NCI-H1417 (cell line): Measurements from ENCODE around the gene F8.
"Not testable (repeated sequence)": the region's sequence is repeated elsewhere in the genome, so short reads cannot be mapped to it uniquely, and the experiment has no call there.

Experiments
- DNase-seq, 3 experiments: peaks; one replicate each; lab custom pipeline; 2025; lab: John Stamatoyannopoulos, UW

The F8 gene

DNA sequence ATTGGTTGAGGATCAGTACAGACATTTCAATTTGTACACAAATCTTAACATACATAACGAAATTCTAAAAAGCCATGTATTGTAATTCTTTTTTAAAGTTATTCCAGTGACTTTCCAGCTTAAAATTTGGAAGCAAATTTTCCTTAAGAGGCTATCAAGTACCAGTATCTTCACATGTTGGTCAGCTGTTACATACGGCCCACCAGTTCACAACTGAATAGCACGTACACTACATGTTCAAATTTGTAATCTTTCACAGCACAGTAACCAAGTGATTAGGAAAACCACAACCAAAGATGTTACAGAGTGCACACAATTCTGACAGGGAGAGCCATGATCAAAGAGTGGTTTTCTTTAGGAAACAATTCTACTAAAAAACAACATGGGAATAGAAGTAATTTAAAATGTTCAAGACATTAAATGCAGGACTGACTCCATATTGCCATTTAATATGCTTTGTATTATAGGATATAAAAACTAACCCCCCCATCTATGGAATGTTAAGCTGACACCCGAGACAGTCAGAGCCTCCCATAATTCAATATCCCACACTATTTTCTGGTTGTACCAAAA lies 206.1 kb downstream of the F8 start:
- not testable (repeated sequence) for DNase-seq

DNA sequence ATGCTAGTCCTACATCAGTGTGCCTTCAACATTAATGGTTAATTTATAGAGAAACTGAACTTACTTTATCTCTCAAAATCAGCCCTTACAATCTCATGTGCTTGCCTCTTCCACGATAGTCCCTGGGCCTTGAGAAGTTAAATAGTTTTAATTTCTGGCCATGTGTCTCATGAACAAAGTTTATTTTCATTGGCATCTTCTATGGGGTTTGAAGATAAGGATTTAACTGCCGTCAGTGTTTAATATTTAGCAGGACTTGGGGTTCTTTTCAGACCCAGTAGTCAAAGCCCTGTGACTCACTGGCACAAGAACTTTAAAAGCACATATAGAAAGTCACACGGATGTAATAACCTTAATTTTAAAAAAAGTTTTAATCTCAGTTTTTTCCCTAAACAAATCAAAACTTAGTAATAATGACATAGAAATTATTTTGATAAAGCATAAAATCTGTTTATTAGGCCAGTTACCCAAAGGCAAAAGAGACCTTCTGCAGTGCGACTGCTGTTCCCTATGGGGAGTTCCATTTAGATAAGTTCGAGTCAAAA lies 207.2 kb downstream of the F8 start:
- DNase-seq, result no peak

DNA sequence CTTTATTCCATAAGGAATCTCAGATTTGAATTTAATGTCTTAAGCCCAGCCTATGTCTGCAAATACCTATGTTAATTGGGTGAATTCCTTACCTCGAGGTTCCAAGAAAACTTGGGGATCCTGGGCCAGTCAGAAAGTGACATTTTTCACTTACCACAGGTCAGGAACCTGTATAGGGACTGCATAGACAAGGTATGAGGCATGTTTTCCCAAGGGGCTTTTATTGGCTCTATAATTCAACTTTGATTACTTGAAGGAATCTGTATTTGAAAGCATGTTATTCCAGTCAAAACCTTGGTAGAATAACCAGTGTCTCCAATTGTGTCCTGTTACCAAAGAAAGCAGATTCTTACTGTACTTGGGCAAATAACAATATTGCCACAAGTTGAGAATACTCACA lies 208.7 kb downstream of the F8 start:
- DNase-seq, result no peak

DNA sequence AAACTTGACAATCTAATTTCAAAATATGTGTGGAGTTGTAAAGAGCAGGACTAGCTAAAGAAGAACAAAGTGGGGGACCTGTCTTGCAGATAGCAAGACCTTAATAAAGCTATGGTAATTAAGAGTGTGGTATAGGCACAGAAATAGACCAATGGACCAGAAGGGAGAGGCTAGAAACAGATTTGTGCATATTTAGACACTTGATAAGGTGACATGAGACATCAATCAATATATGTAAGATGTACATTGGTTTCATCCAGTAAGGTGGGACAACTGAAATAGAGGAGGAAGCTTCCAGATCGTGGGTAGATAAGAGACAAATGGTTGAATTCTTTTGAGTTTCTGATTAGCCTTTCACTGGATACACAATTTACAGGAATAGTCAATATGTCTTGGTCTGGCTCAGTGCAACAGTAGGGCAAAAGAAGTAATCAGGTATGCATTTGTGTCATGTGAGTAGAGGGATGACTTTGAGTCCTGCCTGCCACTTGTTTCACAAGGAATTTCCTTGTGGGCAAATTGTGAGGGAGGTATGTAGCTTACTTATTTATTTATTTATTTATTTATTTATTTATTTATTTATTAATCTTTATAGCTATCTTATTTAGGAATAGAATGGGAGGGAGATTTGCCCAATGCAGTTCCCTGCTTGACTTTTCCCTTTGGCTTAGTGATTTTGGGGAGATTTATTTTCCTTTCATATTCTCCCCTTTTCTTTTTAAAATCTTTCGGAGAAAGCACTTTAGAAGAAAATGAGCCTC lies 210.0 kb downstream of the F8 start:
- DNase-seq, result no peak

DNA sequence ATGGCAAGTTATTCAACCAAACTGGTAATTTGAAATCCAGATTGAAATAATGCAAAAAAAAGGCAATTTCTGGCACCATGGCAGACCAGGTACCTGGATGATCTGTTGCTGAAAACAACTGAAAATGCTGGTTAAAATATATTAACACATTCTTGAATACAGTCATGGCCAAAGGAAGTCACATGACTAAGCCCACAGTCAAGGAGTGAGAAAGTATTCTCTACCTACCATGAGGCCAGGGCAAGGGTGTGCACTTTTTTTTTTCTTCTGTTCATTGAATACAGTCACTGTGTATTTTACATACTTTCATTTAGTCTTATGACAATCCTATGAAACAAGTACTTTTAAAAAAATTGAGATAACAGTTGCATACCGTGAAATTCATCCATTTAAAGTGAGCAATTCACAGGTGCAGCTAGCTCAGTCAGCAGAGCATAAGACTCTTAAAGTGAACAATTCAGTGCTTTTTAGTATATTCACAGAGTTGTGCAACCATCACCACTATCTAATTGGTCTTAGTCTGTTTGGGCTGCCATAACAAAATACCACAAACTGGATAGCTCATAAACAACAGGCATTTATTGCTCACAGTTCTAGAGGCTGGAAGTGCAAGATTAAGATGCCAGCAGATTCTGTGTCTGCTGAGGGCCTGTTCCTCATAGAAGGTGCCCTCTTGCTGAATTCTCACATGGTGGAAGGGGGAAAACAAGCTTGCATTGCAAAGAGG lies 212.4 kb downstream of the F8 start:
- no peak for DNase-seq

DNA sequence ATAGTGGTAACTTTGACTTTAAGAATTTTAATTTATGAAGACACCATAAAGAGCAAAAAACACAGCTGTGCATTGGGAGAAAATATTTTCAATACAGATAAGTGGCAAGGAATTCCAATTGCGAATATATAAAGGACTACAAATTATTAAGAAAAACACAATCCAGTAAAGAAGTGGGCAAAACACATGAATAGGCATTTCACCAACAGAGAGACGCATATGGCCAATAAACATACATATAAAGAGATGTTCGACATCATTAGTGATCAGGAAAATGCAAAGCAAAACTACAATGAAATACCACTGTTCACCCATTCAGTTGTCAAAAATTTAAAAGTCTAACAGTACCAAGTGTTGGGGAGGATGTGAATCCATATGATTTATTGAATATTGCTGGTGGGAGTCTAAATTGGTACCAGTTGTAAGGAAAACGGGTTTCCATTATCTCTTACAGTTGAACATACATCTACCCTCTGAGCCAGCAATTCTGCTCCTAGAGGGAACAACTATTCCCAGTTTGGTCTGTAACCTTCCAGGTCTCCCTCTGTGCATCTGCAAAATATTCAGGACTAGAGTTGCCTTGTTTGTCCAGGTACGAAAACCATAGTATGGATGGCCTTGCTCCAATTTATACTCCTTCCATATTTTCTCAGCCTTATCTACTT lies 215.6 kb downstream of the F8 start:
- DNase-seq, result no peak

DNA sequence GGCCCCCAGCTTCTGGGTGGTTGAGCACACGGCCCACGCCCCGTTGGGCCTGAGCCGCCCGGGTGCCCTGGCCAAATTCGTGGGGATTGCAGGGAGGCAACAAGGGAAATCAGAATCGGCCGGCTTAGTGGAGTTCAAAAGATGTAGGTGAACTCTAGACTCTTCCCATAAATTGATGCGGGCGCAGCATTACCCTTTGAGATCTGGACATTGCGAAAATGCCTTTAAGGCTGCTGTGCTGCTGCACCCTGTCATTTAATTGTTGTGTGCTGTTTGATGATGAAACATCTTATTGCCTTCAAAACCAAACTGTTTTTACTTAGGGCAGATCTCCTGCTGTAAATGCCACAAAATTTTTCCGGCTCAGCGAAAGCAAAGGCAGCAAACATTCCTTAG lies 216.8 kb downstream of the F8 start:
- no peak for DNase-seq

DNA sequence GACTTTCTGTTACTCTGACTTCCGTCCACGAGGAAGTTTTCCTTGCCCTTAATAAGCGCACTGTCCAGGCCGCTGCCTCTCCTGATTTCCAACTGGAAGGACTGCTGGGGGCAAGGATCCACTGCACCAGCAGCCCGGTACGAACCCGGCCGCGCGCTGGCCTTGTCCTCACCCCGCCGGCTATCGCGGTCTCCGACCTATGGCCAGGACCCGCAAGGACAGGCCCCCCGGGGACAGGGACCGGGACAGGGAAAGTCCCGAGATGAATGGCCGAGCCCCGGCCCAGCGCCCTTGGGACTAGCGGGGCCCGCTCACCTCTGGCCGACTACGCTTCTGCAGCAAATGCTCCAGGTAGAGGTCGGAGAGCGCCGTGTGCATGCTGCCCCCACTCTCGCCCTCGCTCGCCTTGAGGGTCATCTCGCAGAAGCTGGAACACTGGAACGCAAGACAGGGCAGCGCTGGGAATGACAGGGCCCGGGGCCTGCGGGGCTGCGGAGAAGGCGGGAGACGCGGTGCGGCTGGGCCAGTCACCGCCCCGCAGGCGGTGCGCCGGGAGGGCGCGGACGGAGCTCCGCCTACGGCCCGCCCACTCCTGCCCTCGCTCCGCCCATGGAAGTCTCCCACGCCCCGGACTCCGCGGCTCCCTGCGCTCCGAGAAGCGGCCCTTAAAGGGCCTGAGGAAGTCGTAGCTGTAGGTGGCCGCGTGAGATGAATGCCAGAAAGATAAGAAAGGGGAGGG lies 217.4 kb downstream of the F8 start, which contains the start of gene MPP1:
MPP1 (minus strand) TSS at position 529 of the 739 bp plus-strand sequence; CDS start at position 417, 112 bp downstream.
- DNase-seq, result peak; percentile 79 to 91 (median 84)

DNA sequence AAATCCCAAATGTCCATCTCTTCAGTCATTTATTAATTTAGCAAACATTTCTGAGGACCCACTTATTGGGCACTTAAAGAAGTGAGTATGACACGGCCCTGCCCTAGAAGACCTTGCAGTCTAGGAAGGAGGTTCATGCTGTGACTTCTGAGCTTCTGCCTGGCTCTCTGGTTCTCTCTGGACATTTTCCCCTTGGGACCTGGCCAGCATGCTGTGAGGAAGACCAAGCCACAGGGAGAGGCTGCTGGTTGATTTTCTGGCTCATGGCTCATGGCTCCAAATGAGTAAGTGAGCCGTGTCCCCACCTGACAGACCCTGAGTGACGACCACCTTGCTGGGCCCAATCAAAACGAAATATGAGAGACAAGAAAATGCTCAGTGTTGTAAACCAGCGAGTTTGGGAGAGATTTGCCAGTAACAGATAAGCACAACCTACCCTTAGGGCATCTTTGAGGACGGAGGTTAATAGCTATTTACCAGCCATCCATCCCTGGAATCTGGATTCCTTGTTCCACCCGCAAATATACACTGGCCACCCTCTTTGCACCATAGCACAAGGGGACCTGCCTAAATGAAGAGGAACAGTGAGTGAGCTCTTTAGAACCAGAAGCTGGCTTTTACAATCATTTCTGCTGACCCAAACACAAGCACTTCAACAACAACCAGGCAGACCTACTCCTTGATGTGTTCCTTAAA lies 218.1 kb downstream of the F8 start:
- peak in 2 of 3 experiments; percentile 35 to 54 for DNase-seq

DNA sequence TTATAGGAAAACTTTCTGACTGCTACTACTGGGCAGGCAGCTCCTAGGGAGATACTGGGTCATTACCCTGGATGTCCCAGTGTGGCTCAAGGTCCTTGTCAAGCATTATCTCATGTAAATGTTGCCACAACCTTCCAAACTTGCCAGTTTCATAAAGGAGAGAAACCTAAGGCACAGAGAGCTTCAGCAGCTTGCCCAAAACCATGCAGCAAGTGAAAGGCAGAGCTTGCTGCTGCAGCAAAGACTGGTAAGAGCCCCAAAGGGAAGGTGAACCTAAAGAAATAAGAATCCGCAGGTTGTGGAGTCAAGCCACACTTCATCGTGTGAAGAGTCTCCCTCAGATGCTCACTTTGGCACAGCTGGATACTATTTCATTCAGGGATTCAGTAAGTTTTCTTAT lies 219.6 kb downstream of the F8 start:
- no peak for DNase-seq

DNA sequence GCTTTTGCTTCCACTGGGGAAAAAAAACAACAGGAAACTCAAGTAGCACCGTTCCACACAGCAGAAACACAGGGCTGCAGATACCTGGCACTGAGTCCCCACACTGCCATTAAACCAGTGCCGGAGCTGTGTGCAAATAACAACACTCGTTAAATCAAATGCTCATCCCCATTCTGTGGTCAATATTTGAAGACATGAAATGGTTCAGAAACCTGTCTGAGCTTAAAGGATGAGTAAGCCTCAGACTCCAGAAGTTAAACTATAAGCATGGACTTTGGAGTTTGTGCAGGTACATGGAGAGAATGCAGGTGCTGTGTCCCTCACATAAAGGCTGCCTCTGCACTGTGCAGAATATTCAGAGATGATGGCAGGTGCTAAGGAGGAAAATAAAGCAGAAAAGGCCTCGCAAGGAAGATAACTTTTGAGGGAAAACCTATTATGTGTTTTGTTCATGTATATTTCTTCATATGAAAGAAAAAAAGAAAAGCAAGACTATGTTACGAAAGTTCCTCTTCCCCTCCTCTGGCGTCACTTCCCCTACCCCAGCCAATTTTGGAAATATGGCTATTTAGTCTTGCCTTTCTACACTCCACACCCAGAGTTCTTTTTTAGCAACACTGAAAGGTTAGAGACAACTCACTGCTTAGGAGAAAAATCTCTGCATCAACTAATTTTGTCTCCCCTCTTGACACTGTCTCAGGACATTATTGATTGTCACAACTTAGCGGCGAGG lies 221.9 kb downstream of the F8 start:
- peak in 1 of 3 experiments; percentile 78 for DNase-seq

DNA sequence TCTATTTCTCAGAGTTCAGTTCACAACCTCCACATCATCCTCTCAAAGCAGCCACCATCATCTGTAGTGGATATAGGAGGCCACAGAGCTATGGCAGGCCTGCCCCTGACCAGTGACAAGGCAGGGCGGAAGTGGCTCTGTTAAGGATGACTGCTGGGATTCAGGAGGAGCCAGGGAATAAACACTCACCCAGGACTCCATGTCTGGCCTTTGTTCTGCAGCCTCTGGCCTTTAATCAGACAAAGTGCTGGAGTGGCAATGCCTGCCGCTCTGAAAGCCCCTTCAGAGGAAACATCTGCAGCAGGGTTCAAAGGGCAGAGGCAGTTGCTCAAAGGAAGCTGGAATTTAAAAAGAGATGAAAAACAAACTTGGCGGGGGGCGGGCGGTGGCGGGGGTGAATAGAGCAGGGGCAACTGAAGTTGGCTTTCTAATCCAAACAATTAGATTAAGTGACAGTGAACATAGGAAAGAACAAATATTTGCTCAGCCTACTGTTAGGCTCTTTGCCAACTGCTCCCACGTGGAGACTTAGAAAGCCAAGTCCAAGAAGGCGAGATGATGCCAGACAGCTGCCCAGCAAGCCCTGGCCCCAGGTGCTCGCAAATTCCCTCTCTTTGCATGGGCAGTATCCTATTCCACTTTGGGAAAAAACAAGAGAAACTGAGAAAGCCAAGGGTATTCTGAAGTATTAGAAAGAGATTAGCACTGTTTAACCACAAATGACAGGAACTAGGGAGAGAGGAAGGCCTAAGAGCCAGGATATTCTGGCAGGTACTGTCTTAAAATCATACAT lies 222.8 kb downstream of the F8 start:
- DNase-seq, result peak; percentile 88 to 98 (median 95)

DNA sequence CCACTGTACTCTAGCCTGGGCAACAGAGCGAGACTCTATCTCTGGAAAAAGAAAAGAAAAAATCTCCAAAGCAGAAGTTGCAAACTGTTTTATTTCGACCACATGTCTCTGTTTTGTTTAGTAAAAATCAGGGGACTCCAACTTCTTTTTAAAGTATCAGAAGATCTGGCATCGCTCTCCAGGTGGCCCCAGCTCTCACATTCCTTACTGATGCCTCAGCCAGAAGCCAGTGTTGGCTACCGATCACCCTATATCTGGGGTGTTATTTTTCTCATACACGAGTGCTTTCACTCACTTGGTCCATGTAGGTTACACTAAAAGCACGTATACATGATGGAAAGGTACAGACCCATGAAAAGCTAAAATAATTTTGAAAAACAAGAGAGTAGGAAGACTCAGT lies 225.5 kb downstream of the F8 start:
- no peak for DNase-seq

DNA sequence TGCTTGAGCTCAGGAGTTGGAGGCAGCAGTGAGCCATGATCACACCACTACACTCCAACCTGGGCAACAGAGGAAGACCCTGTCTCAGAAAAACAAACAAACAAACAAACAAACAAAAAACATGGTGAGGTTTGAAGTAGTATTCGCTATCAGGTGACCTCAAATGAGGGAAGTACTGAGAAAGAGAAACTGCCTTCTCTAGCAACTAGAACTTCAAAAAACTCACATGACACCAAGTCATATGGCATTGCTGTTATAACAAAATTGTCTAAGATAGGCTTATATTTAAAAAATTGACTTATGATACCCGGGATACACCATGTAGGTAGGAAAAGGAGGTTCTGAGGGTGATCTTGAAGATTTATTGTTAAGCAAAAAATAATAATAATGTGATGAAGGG lies 227.5 kb downstream of the F8 start:
- no peak for DNase-seq

DNA sequence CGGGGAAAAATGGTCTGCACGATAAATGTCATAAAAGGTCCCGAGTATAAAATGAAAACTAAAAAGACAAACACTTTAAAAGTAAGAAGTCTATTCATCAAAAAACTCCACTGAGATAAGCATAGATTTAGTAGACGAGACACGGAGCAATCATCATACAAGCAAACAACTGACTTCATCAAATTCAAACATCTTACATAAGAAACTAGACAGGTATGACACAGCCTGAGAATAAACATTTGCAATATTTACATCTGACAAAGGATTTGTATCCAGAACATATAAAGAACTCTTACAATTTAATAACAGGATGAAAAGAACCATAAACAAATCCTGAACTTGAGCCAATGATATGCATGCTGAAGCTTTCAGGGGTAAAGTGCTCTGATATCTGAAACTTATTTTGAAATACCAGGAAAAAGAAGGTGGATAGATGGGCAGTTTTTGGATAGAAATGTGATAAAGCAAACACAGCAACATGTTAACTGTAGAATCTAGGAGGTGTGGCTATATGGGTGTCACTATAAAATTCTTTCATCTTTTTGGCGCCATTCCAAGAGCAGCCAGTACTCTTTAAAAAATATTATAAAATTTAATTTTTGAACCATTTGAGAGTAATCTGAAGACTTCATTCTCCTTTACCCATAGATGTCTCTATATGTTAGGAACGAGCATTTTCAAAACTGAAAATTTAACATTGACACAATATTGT lies 229.3 kb downstream of the F8 start:
- no peak for DNase-seq

DNA sequence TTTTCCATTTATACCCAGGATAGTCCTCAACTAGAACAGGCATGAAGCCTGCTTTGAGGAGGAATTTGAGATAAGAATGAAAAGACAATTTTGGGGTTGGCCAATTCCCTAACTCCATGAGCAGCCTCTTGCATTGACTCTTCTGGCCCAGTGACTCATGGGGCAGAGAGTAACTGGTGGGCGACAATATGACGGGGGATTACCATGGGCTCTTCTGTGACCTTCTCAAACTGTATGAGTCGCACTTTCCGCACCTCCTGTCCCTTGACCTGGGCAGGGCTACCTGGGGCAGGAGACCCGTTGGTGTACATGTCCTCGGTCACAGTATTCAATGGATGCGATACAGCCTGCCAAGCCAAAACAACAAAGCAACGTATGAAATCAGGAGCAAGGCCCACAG lies 230.6 kb downstream of the F8 start:
- no peak for DNase-seq

DNA sequence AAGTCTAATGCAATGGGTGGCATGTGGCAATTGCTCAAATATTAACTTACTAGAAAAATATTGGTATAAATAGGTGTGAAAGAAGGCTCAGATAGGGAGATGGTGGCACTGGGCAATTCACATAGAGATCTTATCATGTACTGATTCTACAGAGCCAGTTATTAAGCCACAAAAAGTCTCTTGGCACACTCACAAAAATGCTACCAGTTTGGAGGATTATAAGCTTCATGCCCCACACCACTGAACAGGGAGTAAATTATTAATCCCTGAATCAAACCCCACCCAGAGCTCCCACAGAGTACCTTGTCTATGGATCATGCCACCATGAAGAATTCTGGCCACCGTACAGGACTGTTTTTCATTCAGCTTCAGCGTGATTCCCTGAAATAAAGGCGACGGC lies 231.1 kb downstream of the F8 start:
- no peak for DNase-seq
